Measurements from ENCODE around the gene TICRR. TPM values are rescaled to one million over a fixed set of nuclear protein-coding genes. Genes with fewer than 3 reads are reported as not detected.
A peak's percentile ranks its signal among the peaks of the same experiment; 100 is the strongest.
"Not testable (repeated sequence)": the region's sequence is repeated elsewhere in the genome, so short reads cannot be mapped to it uniquely, and the experiment has no call there.

Gene TICRR, protein sequence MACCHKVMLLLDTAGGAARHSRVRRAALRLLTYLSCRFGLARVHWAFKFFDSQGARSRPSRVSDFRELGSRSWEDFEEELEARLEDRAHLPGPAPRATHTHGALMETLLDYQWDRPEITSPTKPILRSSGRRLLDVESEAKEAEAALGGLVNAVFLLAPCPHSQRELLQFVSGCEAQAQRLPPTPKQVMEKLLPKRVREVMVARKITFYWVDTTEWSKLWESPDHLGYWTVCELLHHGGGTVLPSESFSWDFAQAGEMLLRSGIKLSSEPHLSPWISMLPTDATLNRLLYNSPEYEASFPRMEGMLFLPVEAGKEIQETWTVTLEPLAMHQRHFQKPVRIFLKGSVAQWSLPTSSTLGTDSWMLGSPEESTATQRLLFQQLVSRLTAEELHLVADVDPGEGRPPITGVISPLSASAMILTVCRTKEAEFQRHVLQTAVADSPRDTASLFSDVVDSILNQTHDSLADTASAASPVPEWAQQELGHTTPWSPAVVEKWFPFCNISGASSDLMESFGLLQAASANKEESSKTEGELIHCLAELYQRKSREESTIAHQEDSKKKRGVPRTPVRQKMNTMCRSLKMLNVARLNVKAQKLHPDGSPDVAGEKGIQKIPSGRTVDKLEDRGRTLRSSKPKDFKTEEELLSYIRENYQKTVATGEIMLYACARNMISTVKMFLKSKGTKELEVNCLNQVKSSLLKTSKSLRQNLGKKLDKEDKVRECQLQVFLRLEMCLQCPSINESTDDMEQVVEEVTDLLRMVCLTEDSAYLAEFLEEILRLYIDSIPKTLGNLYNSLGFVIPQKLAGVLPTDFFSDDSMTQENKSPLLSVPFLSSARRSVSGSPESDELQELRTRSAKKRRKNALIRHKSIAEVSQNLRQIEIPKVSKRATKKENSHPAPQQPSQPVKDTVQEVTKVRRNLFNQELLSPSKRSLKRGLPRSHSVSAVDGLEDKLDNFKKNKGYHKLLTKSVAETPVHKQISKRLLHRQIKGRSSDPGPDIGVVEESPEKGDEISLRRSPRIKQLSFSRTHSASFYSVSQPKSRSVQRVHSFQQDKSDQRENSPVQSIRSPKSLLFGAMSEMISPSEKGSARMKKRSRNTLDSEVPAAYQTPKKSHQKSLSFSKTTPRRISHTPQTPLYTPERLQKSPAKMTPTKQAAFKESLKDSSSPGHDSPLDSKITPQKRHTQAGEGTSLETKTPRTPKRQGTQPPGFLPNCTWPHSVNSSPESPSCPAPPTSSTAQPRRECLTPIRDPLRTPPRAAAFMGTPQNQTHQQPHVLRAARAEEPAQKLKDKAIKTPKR (N-terminal part only)
- polyA plus RNA-seq (2013, experiment 1 of 2; ENCODE audit: insufficient read length) = 5.1 TPM
- 5.0 TPM for polyA plus RNA-seq (2013, experiment 2 of 2; ENCODE audit: insufficient read length)

DNA sequence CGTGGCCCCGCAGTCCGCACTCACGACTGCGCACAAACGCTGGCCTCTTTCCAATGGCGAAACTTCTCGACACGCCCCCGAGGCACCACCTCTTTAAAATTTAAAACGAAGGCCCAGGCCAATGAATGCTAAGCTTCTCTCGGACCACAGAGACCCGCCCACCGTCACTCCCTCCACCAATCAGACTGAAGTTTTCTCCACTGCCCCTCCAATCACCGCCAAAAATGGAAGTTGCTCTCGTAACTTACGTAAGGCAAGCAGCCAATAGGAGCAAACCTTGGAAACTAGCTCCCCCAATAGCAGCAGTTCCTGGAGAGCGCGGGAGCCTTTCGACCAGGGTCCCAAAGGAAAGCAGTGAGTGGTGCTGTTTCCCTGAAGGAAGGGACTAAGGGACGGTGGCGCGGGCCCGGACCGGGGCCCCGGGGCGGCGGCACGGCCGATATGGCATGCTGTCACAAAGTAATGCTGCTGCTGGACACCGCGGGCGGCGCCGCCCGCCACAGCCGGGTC lies at the start of gene TICRR:
Gene TICRR, plus strand, starts transcription at position 324 of the 510 bp plus-strand sequence. Its CDS starts 118 bp downstream, at position 442.
- peak; percentile 100 for DNase-seq

DNA sequence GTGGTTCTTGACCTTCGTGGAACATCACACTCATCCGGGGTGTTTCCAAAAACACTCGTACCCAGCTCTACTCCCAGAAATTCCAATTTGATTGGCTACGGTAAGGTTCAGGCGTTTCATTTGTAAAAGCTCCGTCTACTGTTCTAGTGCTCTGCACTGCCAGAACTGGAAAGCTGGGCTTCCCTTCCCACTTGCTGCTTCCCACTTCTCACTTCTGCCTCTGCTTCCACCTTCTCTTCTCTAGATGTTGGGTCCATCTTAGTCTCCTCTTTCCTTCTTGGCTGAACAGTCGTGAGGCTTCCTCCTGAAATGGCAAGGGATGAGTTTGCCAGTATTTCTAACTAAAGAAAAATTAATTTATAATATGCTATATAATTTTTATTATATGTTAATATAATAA lies 49.1 kb upstream of the TICRR start:
- DNase-seq = no peak

DNA sequence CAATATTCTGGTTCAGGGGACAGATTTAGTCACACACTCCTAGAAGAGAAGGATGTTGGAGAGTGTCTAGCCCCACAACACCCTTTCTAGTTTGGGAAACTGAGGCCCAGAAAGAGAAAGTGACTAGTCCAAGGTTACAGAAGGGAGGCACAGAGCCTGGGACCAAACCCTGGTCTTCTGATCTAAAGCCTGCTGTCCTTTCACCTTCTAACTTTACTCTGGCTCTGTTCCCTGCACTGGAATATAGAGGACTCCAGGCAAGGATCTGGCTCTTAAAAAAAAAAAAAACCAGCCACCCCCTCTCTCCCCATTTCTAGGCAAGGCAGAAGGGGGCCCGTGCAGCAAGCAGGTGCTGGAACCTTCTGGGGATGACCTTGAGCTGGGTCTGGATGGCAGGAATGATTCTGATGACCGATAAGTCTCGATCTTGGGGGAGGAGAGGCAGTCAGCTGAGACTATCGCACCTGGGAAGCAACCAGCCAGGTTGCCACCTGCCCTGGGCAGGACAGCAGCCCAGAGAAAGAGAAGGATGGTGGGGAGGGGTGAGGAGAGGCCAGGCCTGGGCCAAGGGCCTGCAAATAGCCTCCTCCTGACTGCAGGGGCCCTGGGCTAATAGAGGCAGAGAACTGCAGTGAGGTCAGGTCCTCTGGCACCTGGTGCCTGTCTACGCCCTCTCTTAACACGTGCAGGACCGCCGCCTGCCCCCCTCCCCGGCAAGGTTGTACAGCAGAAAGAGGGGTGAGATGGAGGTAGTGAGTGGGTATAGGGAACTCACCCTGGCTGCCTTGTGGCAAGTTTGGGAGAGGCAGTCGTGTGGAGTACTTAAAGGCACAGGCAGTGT lies 48.4 kb upstream of the TICRR start:
- no peak for DNase-seq

DNA sequence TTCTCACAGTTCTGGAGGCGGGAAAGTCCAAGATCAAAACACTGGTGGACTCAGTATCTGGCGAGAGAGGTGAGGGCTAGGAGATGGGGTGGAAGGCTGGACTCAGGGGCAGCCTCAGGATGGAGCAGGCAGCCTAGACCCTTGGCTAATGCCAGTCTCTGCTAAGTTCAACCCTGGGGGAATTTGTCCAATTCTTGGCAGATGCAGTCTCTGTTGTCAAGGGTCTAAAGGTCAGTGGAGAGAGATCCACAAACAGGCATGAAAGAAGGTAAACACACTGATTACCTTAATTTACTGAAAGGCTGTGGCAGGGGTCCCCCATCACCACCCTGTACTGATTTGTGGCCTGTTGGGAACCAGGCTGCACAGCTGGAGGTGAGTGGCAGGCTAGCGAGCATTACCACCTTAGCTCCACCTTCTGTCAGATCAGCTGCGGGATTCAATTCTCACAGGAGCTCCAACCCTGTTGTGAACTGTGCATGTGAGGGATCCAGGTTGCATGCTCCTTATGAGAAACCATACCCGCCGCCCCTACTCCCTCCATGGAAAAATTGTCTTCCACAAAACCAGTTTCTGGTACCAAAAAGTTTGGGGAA lies 46.4 kb upstream of the TICRR start:
- no peak for DNase-seq

DNA sequence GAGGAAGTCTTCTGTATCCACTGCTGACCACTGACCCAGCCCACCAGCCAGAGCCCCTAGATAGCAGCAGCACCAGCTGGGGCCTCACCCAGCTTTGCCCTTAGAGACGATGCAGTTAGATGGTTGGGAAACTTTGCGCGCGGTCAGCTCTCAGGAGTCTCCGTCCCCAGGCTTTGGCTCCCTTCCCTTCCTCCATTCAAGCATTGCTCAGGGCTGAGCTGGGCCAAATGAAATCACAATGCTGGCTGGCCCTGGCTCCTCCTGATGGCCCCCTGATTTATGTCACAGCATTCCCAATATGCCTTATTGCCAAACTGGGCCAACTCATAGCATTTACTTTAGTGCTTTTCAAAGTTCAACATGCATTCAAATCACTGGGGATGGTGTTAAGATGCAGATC lies 44.3 kb upstream of the TICRR start:
- DNase-seq = no peak

DNA sequence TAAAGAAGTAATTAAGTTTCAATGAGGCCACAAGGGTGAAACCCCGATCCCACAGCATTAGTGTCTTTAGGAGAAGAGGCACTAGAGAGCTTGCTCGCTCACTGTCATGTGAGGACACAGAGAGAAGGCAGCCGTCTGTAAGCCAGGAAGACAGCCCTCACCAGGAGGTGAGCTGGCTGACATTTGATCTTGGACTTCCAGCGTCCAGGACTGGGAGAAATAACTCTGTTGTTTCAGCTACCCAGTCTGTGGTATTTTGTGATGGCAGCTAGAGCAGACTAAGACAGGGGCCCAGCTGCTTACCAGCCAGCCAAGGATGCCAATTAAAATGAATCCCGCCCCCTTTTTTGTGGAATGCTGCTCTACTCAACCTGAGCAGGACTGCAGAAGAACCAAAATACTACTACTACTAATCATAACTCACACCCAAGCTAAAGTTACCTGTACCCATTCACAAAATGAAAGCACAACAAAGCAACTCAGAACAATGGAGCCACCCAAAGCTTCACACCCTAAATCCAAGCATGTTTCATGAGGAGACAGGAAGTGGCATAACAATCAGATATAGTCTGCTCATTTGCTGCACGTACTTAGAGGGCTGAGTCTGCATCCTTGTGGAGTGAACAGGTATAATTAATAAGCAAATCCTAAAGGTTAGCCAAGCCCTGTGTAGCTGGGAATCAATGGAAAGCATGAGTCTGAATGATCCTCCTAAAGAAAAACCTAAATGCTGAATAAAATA lies 43.3 kb upstream of the TICRR start:
- DNase-seq = no peak

DNA sequence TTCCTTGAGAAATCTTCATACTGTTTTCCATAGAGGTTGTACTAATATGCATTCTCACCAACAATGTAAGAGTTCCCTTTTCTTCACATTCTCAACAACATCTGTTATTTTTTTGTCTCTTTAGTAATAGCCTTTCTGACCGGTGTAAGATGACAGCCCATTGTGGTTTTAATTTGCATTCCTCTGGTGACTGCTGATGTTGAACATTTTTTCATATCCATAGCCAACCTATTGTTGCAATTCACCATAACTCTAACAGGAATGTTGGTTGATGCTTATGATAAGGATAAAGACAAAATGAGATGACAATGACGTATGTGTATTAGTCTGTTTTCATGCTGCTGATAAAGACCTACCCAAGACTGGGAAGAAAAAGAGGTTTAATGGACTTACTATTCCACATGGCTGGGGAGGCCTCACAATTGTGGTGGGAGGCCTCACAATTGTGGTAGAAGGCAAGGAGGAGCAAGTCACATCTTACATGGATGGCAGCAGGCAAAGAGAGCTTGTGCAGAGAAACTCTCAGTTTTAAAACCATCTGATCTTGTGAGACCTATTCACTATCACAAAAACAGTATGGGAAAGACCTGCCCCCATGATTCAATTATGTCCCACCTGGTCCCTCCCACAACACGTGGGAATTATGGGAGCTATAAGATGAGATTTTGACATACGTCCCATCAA lies 41.3 kb upstream of the TICRR start:
- DNase-seq = peak; percentile 13

DNA sequence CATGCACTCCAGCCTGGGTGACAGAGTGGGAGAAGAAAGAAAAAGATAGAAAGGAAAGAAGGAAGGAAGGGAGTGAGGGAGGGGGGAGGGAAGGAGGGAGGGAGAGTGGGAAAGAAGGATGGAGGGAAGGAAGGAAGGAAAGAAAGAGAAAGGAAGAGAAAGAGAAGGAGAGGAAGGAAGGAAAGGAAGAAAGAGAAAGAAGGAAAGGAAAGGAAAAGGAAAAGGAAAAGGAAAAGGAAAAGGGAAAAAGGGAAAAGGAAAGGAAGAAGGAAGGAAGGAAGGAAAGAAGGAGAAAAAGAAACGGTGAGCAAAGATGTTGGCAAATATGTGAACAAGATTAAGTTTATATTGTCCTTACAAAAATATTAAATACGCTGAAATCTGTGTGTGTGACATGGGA lies 36.2 kb upstream of the TICRR start:
- no peak for DNase-seq

DNA sequence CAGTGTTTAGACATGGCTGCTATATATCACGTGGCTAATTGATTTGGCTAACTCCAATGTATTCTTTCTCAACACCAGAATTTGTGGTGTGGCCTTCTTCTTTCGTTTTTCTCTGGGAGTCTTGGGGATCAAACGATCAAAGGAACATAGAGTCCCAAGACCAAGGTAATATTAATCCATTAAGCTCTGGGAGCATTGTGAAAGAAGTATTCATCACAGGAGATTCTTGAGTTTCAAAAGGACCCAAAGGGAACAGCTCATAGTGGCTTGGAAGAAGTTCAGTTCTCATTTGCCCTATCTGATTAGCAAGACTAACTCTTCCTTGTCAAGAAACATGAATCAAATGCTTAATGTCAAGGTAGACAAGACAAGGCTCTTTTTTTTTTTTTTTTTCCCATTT lies 32.9 kb upstream of the TICRR start:
- DNase-seq = no peak

DNA sequence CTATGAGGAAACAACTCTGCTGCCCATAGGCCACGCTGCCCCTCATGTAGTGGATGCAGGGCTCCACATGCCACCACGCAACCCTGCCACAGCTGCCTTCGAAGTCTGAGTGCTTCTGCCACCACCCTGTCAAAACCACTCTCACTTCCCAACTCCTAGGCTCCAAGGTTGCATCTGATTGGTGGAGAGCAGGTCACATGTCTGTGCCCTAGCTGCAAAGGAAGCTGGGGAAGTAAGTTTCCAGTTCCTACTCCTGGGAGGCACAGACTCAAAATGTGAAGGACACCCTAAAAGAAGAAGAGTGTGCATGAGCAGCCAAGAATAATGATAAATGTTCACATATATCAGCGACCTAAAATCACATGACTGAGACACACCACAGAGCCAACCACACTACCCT lies 31.9 kb upstream of the TICRR start:
- DNase-seq = no peak

DNA sequence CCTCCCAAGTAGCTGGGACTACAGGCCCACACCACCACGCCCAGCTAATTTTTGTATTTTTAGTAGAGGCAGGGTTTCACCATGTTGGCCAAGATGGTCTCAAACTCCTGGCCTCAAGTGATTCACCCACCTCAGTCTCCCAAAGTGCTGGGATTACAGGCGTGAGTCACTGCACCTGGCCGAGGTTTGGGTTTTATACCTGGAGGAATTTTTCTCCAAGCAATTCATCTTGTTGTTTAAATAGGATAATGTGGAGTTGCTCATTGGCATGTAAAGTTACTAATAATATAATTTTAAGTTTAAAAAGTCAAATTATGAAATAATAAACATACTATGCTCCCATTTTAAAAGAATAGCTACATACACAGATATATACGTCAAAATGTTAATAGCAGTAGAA lies 26.1 kb upstream of the TICRR start:
- DNase-seq = not testable (repeated sequence)

DNA sequence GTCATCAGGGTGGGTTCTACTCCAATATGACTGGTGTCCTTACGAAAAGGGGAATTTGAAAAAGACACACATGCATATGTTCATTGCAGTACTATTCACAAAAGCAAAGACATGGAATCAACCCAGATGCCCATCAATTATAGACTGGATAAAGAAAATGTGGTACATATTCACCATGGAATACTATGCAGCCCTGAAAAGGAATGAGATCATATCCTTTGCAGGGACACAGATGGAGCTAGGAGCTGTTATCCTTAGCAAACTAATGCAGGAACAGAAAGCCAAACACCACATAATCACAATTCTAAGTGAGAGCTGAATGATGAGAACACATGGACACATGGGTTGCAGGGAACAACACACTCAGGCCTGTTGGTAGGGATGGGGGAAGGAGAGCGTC lies 24.8 kb upstream of the TICRR start:
- no peak for DNase-seq

DNA sequence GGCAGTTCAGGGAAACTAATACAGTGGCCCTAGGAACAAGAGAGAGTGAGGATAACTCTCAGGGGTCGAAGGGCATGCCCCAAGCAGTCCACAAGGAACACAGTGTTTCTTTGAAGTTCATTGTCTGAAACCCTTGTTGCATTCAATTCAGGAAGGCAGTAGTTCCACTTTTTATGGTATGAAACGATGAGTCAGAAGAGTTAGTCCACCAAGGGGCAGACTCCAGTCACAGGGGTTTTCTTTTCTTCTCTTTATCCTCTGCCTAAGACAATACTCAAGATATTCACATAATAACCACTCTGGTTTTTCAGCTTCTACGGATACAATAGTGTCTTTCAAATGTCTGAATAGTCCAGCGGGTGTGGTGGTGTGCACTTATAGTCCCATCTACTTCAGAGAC lies 23.7 kb upstream of the TICRR start:
- no peak for DNase-seq

DNA sequence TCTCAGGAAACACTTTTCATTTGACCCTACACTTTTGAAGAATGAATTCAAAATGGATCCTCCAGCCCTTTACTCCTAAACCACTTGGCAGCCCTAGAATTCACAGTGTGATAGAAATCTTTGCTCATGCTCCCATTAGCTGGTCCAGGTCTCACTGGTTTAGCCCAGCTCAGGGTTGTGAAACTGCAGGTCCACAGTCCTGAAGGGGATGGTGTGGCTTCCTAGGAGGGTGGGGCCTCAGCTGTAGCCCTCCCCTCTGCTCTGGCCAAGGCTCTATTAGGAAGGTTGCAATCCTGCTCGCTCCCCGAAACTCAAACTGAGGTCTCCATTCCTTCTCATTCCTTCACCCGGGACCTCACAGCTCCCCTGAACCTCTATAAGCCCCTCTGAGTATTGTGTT lies 21.6 kb upstream of the TICRR start:
- no peak for DNase-seq

DNA sequence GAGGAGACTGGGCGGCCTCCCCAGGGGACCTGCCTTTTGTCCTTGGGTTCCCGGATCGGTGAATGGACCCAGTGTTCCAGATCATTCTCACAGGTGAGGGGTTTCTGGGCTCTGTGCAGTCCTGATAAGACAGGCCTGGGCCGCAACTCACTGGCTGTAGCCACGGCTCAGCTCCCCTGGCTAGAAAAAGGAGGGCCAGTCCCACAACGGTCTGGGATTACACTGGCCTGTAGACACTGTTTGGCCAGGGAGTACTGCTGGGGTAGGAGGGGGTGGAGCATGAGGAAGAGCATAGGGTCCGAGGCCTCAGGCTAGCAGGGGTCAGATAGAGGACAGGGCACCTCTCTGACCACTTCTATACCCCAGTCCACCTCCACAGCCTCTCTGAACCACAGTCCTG lies 21.0 kb upstream of the TICRR start:
- DNase-seq = no peak

DNA sequence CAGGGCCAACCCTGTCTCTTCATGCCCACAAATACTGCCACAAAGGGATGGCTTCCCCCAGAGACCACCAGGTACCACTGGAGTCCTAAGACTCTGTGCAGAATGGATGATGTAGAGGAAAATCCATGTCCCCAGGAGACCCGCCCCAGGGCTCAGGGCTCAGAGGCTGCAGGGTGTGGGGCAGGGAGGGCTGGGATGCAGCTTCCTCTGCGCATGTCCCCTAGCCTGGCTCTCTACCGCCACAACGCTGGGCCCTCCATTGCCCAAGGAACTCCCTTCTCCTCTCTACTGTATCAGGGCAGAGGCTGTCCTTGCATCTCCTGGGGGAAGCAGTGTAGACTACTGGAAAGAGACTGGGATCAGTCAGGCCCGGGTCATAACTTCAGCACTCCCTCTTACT lies 19.5 kb upstream of the TICRR start:
- DNase-seq = no peak

DNA sequence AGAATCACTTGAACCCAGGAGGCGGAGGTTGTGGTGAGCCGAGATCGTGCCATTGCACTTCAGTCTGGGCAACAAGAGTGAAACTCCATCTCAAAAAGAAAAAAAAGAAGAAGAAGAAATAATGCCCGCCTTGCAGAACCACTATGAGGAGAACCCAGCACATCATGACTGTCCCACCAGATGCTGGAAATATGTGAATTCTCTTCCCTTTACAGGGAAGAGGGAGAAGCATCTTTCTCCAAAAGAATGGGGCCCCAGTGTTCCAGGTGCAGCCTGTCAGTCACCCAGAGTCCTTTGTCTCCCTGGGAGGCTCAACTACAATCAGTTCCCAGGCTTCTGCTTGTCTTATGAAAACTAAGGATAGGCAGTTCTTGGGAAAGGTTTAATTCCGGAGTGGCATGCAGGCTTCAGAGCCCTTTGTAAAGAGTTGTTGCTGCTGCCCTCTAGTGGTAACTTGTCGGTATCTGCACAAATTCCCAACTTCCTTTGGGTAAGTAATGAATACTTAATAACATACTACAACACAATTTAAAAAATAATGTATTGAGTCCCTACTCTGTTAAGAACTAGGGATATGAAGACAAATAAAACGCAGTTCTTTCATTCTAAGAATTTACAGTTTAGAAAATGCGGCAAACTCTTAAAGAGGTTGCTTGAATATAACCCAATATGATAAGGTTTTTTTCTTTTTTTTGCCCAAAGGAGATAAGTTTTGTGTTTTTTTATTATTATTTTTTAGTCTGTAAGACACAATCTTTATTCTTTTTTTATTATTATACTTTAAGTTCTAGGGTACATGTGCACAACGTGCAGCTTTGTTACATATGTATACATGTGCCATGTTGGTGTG lies 18.6 kb upstream of the TICRR start:
- peak; percentile 71 for DNase-seq

DNA sequence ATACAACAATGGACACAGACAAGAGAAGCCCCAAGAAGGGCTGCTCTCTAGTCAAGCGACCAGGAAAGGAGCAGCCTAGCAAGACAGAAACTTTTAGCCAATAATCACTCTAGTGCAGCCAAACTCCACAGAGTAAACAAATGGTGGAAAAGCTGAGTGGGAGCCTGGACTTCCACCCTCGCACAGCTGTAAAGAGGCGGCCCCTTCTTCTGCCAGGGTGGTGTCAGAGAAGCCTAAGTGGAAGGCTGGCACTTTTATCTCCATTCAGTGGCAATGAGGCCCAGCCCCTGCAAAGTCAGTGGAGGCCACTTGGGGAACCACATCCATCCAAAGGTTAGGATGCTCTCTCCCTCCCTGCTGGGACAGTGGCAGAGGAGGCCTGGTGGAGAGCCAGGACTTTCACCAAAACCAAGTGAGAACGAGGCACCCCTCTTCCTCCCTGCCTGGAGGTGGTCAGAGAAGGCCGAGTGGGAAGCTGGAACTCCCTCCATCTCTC lies 15.5 kb upstream of the TICRR start:
- no peak for DNase-seq

DNA sequence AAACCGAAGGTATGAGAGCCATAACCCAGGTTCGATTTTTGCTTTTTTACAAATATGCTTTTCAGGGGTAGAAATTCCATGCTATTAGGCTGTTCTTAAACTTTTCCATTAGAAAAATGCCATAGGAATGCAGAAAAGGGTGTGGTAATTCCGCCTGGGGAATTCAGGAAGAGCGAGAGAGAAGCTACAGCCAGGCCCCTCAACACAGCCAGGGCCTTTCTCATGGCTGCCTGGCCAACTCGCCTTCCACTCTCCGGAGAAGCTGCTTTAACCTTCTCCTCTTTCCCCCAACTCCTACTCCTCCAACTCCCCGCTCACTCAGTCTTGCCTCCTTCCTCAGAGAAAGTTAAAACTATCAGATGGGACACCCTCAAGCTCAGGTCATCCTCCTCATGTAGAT lies 9.1 kb upstream of the TICRR start:
- DNase-seq = peak; percentile 52

Measured in fibroblast of skin of scalp (primary cell).